Heart right ventricle (tissue), 16 donors: Measurements from ENCODE around the gene PPIP5K1. TPM values are rescaled to one million over a fixed set of nuclear protein-coding genes. Genes with fewer than 3 reads are reported as not detected.

Experiments
- ATAC-seq, 8 donors: fragments of 200-7000 bp; cut with Tn5 transposase; one replicate each; pipeline ENCODE4 v1.9.1; 2020; ENCODE audit warnings: mild to moderate bottlenecking in 8 of 8, moderate library complexity in 8 of 8, moderate number of reproducible peaks in 1 of 8
- DNase-seq, 2 donors: peaks; one replicate each; pipeline ENCODE4 v3.0.0-alpha.2; 2020
- H3K27ac ChIP-seq, 10 donors: fragments of 200-600 bp; sonication (generic) in 2 of 10; one replicate each; pipeline versions ENCODE4 v1.5.0 to v1.8.0; 2020 to 2022; ENCODE audit warnings: mild to moderate bottlenecking in 3 of 10
- H3K27me3 ChIP-seq, 7 donors: fragments of 200-600 bp; one replicate each; pipeline ENCODE4 v1.8.0; 2021 to 2022; ENCODE audit warnings: mild to moderate bottlenecking in 2 of 7
- H3K36me3 ChIP-seq, 9 donors: fragments of 200-600 bp; sonication (generic) in 1 of 9; one replicate each; pipeline versions ENCODE4 v1.5.0 to v1.8.0; 2020 to 2022; ENCODE audit warnings: mild to moderate bottlenecking in 2 of 9
- H3K4me1 ChIP-seq, 9 donors: fragments of 200-600 bp; sonication (generic) in 1 of 9; one replicate each; pipeline versions ENCODE4 v1.5.0 to v1.8.0; 2020 to 2022; ENCODE audit warnings: mild to moderate bottlenecking in 4 of 9
- H3K4me3 ChIP-seq, 10 donors: fragments of 200-600 bp; sonication (generic) in 2 of 10; one replicate each; pipeline versions ENCODE4 v1.5.0 to v1.8.0; 2020 to 2022; ENCODE audit warnings: mild to moderate bottlenecking in 7 of 10, moderate library complexity in 2 of 10
- H3K9me3 ChIP-seq, 11 donors: fragments of 200-600 bp in 10 of 11; sonication (generic) in 2 of 11; one replicate each; pipeline versions ENCODE4 v1.5.0 to v1.8.0; 2013 to 2022; ENCODE audit warnings: mild to moderate bottlenecking in 2 of 11, control low read depth in 1 of 11, moderate library complexity in 1 of 11
- WGBS, 2 donors: extraction: QIAGEN DNeasy Blood & Tissue Kit; methylation state at CpG; one replicate each; pipeline ENCODE4 v1.1.7; 2013; ENCODE audit warnings: inconsistent platforms in 1 of 2; 5-methylcytosine and 5-hydroxymethylcytosine counted together
- intact Hi-C, 10 donors: fragments of 100-400 bp; cut with DNase I; formaldehyde crosslinking; loops; one replicate each; pipeline versions ENCODE4 v1.11.1 to v1.14.2; 2022
- polyA plus RNA-seq, 2 donors: library from polyadenylated mRNA; stranded (reverse); fragments of 200-250 nt; gene quantifications; one replicate each; pipeline ENCODE4 v1.2.3, GENCODE V29; 2013
- total RNA-seq, 10 donors: library from RNA; stranded (reverse); fragmentation: NEBNext Ultra II Directional in 3 of 10; extraction: Animal tissue kit (Norgen Biotek cat#: 25700) in 3 of 10; gene quantifications; one replicate each; pipeline versions ENCODE4 v1.2.1 to v1.2.4, GENCODE V29; 2021 to 2023
- TF ChIP-seq, protein P1 (sequence below), 9 donors: fragments of 200-600 bp; sonication (generic) in 2 of 9; IDR thresholded peaks; one replicate each; pipeline versions ENCODE4 v1.5.0 to v1.8.0; 2021 to 2022; ENCODE audit warnings: antibody characterized with exemption in 9 of 9, mild to moderate bottlenecking in 5 of 9, moderate library complexity in 1 of 9
- donor health status: Arrhythmogenic right ventricular cardiomyopathy.
- donor health status: ischemic (EF 13 %, LVEDD 7.1; RV severe dilation, severe dysfunction).
- donor health status: healthy with polysubstance abuse.
- donor health status: DM: no; HTN: yes; CAD: no.
- donor health status: DM: no; HTN: no; CAD: no.
- donor health status: ischemic (EF 25% LVEDD 6.9; RV normal size, moderate dysfunction).
- donor health status: ischemic (EF 25% LVEDD 5.7; RV mildly dilated, moderate dysfunction).
- donor health status: healthy.
- donor health status: DM: yes; HTN: yes; CAD: no.
- donor health status: Ischemic cardiomyopathy.
- donor health status: ischemic (EF 35%, LVEDD 5.7; RV mildly dilated, moderate dysfunction).
- donor health status: nonischemic (EF 11% LVEDD 7.7; RV severe dilation, severe dysfunction).
- donor health status: DM: yes; HTN: yes; CAD: no.
- donor health status: PGD.
- donor health status: ischemic (EF 29% LVEDD 5.4; RV normal size, mild dysfunction).
- donor health status: nonischemic (EF 23%, LVEDD 6.1; RV moderate dilation, normal function).

Gene PPIP5K1
- total and polyA plus RNA-seq, 12 donors: 3.2 to 33.9 (median 16.2) TPM

DNA sequence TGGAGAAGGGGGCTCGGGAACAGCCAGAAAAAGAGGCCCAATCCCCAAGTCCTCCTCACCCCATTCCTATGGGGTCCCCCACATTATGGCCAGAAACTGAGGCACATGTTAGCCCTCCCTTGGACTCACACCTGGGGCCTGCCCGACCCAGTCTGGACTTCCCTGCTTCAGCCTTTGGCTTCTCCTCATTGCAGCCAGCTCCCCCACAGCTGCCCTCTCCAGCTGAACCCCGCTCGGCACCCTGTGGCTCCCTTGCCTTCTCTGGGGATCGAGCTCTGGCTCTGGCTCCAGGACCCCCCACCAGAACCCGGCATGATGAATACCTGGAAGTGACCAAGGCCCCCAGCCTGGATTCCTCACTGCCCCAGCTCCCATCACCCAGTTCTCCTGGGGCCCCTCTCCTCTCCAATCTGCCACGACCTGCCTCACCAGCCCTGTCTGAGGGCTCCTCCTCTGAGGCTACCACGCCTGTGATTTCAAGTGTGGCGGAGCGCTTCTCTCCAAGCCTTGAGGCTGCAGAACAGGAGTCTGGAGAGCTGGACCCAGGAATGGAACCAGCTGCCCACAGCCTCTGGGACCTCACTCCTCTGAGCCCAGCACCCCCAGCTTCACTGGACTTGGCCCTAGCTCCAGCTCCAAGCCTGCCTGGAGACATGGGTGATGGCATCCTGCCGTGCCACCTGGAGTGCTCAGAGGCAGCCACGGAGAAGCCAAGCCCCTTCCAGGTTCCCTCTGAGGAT, 62.0 kb downstream of the PPIP5K1 start:
- peak in 2 of 8 donors; percentile 4 to 7 for ATAC-seq
- WGBS, 2 donors: 82 to 83% methylated on average over 12 of the region's 12 CpGs
- no peak overlapping the region for H3K4me3 ChIP-seq
- H3K36me3 ChIP-seq: peaks cover 0 to 53% (median 24%) of the 10 kb centered on the region in 9 donors
- DNase-seq: no peak
- H3K27me3 ChIP-seq: no peaks in the 10 kb centered on the region
- intact Hi-C loops: no loop called here
- peaks cover 0 to 10% (median 0%) of the 10 kb centered on the region in 9 donors for H3K4me1 ChIP-seq
- no peak overlapping the region for H3K27ac ChIP-seq
- no peaks in the 10 kb centered on the region for H3K9me3 ChIP-seq
- TF ChIP-seq, protein P1, sequence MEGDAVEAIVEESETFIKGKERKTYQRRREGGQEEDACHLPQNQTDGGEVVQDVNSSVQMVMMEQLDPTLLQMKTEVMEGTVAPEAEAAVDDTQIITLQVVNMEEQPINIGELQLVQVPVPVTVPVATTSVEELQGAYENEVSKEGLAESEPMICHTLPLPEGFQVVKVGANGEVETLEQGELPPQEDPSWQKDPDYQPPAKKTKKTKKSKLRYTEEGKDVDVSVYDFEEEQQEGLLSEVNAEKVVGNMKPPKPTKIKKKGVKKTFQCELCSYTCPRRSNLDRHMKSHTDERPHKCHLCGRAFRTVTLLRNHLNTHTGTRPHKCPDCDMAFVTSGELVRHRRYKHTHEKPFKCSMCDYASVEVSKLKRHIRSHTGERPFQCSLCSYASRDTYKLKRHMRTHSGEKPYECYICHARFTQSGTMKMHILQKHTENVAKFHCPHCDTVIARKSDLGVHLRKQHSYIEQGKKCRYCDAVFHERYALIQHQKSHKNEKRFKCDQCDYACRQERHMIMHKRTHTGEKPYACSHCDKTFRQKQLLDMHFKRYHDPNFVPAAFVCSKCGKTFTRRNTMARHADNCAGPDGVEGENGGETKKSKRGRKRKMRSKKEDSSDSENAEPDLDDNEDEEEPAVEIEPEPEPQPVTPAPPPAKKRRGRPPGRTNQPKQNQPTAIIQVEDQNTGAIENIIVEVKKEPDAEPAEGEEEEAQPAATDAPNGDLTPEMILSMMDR (IDR thresholded peaks at IDR 0.05): no peak

DNA sequence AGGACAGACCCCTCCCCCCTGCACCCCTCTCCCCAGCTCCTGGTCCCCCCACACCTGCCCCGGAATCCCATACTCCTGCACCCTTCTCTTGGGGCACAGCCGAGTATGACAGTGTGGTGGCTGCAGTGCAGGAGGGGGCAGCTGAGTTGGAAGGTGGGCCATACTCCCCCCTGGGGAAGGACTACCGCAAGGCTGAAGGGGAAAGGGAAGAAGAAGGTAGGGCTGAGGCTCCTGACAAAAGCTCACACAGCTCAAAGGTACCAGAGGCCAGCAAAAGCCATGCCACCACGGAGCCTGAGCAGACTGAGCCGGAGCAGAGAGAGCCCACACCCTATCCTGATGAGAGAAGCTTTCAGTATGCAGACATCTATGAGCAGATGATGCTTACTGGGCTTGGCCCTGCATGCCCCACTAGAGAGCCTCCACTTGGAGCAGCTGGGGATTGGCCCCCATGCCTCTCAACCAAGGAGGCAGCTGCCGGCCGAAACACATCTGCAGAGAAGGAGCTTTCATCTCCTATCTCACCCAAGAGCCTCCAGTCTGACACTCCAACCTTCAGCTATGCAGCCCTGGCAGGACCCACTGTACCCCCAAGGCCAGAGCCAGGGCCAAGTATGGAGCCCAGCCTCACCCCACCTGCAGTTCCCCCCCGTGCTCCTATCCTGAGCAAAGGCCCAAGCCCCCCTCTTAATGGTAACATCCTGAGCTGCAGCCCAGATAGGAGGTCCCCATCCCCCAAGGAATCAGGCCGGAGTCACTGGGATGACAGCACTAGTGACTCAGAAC, 62.8 kb downstream of the PPIP5K1 start:
- ATAC-seq (no peak), DNase-seq (no peak)
- H3K9me3 ChIP-seq: no peaks in the 10 kb centered on the region
- 82 to 87% methylated on average over 9 of the region's 9 CpGs for WGBS, 2 donors
- H3K4me1 ChIP-seq: peaks cover 0 to 10% (median 0%) of the 10 kb centered on the region in 9 donors
- H3K27ac ChIP-seq: no peak overlapping the region
- peaks cover 0 to 61% (median 31%) of the 10 kb centered on the region in 9 donors for H3K36me3 ChIP-seq
- H3K27me3 ChIP-seq: no peaks in the 10 kb centered on the region
- TF ChIP-seq, protein P1 (IDR thresholded peaks at IDR 0.05): no peak
- intact Hi-C loops: no loop called here
- H3K4me3 ChIP-seq: no peak overlapping the region

DNA sequence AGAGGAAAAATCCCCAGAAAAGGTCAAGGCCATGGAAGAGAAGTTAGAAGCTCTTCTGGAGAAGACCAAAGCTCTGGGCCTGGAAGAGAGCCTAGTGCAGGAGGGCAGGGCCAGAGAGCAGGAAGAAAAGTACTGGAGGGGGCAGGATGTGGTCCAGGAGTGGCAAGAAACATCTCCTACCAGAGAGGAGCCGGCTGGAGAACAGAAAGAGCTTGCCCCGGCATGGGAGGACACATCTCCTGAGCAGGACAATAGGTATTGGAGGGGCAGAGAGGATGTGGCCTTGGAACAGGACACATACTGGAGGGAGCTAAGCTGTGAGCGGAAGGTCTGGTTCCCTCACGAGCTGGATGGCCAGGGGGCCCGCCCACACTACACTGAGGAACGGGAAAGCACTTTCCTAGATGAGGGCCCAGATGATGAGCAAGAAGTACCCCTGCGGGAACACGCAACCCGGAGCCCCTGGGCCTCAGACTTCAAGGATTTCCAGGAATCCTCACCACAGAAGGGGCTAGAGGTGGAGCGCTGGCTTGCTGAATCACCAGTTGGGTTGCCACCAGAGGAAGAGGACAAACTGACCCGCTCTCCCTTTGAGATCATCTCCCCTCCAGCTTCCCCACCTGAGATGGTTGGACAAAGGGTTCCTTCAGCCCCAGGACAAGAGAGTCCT, 63.6 kb downstream of the PPIP5K1 start:
- intact Hi-C loops: no loop called here
- Histone ChIP-seq H3K4me3 (no peak overlapping the region), H3K36me3 (peaks cover 0 to 69% (median 39%) of the 10 kb centered on the region in 9 donors), H3K27me3 (no peaks in the 10 kb centered on the region), H3K4me1 (peaks cover 0 to 6% (median 0%) of the 10 kb centered on the region in 9 donors), H3K9me3 (no peaks in the 10 kb centered on the region), H3K27ac (no peak overlapping the region)
- no peak for DNase-seq
- WGBS, 2 donors: 81 to 87% methylated on average over 11 of the region's 11 CpGs
- TF ChIP-seq, protein P1 (IDR thresholded peaks at IDR 0.05): no peak
- ATAC-seq: no peak

DNA sequence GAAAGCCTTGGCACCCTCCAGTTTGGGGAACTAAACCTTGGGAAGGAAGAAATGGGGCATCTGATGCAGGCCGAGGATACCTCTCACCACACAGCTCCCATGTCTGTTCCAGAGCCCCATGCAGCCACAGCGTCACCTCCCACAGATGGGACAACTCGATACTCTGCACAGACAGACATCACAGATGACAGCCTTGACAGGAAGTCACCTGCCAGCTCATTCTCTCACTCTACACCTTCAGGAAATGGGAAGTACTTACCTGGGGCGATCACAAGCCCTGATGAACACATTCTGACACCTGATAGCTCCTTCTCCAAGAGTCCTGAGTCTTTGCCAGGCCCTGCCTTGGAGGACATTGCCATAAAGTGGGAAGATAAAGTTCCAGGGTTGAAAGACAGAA, 64.9 kb downstream of the PPIP5K1 start:
- ATAC-seq (no peak), DNase-seq (no peak)
- Histone ChIP-seq H3K36me3 (peaks cover 0 to 80% (median 47%) of the 10 kb centered on the region in 9 donors), H3K27ac (no peak overlapping the region), H3K4me3 (no peak overlapping the region), H3K9me3 (no peaks in the 10 kb centered on the region), H3K27me3 (no peaks in the 10 kb centered on the region), H3K4me1 (no peaks in the 10 kb centered on the region)
- intact Hi-C loops: no loop called here
- TF ChIP-seq, protein P1 (IDR thresholded peaks at IDR 0.05): no peak
- 90 to 100% methylated on average over 4 of the region's 4 CpGs for WGBS, 2 donors
